SU-DHL-6 (cell line): ENCODE measurements around the gene NDUFS2.

Source experiments
- H2AFZ ChIP-seq: fragments of 200-600 bp; sonication (generic); 2 replicates; pipeline ENCODE4 v1.6.1; 2014; ENCODE audit warnings: low read depth, mild to moderate bottlenecking, moderate library complexity, mixed read lengths, antibody characterized with exemption, low read length; ENCODE audit not compliant: severe bottlenecking
- H3F3A ChIP-seq: fragments of 200-600 bp; shearing (Covaris generic); 2 replicates; pipeline ENCODE4 v1.6.0; 2016; ENCODE audit warnings: antibody characterized with exemption, mild to moderate bottlenecking; ENCODE audit not compliant: insufficient read depth
- H3K27ac ChIP-seq: fragments of 200-600 bp; sonication (generic); 2 replicates; pipeline ENCODE4 v1.5.1; 2016; ENCODE audit warnings: low read depth, mild to moderate bottlenecking, low read length, moderate library complexity, mixed read lengths
- H3K27me3 ChIP-seq: fragments of 200-600 bp; sonication (generic), shearing (Covaris generic); 2 replicates; pipeline ENCODE4 v1.6.0; 2014; ENCODE audit warnings: mild to moderate bottlenecking, low read length
- H3K36me3 ChIP-seq: fragments of 200-600 bp; sonication (generic); 2 replicates; pipeline ENCODE4 v1.6.1; 2014; ENCODE audit warnings: mild to moderate bottlenecking, low read length, mixed read lengths
- H3K4me2 ChIP-seq: fragments of 300-600, 200-600 bp; shearing (Covaris generic), sonication (generic); 2 replicates; pipeline ENCODE4 v1.6.0; 2014; ENCODE audit warnings: low read length, low read depth, mild to moderate bottlenecking; ENCODE audit not compliant: poor library complexity, severe bottlenecking
- H3K4me3 ChIP-seq: fragments of 200-600 bp; sonication (generic); 2 replicates; pipeline ENCODE4 v1.5.1; 2014; ENCODE audit warnings: antibody characterized with exemption, low read length, mild to moderate bottlenecking, mixed read lengths; ENCODE audit not compliant: insufficient read depth, poor library complexity, severe bottlenecking
- H3K79me2 ChIP-seq: fragments of 200-600 bp; sonication (generic); 2 replicates; pipeline ENCODE4 v1.6.1; 2014; ENCODE audit warnings: mild to moderate bottlenecking, low read length, moderate library complexity; ENCODE audit not compliant: insufficient read depth
- H3K9ac ChIP-seq: fragments of 200-600 bp; sonication (generic); 2 replicates; pipeline ENCODE4 v1.7.0; 2014; ENCODE audit warnings: mild to moderate bottlenecking, low read length
- H3K9me2 ChIP-seq: fragments of 200-600 bp; sonication (generic); replicated peaks from 2 replicates; pipeline ENCODE4 v1.6.1; 2014; ENCODE audit warnings: low read length; ENCODE audit not compliant: insufficient read depth
- H3K9me3 ChIP-seq: fragments of 200-600 bp; sonication (generic); 2 replicates; pipeline ENCODE4 v1.6.1; 2014; ENCODE audit warnings: low read length, mixed read lengths; ENCODE audit not compliant: insufficient read depth
- H4K20me1 ChIP-seq: fragments of 200-600 bp; sonication (generic); 2 replicates; pipeline ENCODE4 v1.6.1; 2014; ENCODE audit warnings: low read depth, mild to moderate bottlenecking, antibody characterized with exemption, low read length, moderate library complexity, mixed read lengths
- CTCF ChIP-seq: fragments of 200-600 bp; sonication (generic); IDR thresholded peaks from one replicate; pipeline ENCODE4 v1.5.1; 2017; ENCODE audit warnings: antibody characterized with exemption, mild to moderate bottlenecking, low read length, moderate library complexity; ENCODE audit not compliant: insufficient read depth, poor library complexity, severe bottlenecking
- EZH2phosphoT487 ChIP-seq: fragments of 200-600 bp; sonication (generic), shearing (Covaris generic); conservative IDR thresholded peaks from 2 replicates; pipeline ENCODE4 v1.6.1; 2018; ENCODE audit warnings: mild to moderate bottlenecking, antibody characterized with exemption, low read length, moderate library complexity, mixed read lengths

The NDUFS2 gene

GRCh38 chr1:161157867-161158266, 44.3 kb upstream of the NDUFS2 start:
- H3K79me2 ChIP-seq, result peaks cover 10% of the 10 kb centered on the region
- H3K9me2 ChIP-seq, result no peaks in the 10 kb centered on the region
- H3K36me3 ChIP-seq, result no peaks in the 10 kb centered on the region
- H3K9ac ChIP-seq, result no peak overlapping the region
- no peak overlapping the region for H3K4me3 ChIP-seq
- H4K20me1 ChIP-seq, result no peaks in the 10 kb centered on the region
- no peaks in the 10 kb centered on the region for H3K9me3 ChIP-seq
- H3K27ac ChIP-seq, result no peak overlapping the region
- H3K4me2 ChIP-seq, result no peak overlapping the region
- TF ChIP-seq EZH2phosphoT487 (no peak), CTCF (no peak)
- H3K27me3 ChIP-seq, result no peaks in the 10 kb centered on the region
- H3F3A ChIP-seq, result peaks cover 10% of the 10 kb centered on the region
- H2AFZ ChIP-seq, result no peak overlapping the region

- no peaks in the 10 kb centered on the region for H3K9me2 ChIP-seq
- H3K79me2 ChIP-seq, result peaks cover 10% of the 10 kb centered on the region
- no peaks in the 10 kb centered on the region for H4K20me1 ChIP-seq
- no peaks in the 10 kb centered on the region for H3K27me3 ChIP-seq
- H3K4me2 ChIP-seq, result peak overlapping the region; percentile 97
- no peak overlapping the region for H2AFZ ChIP-seq
- no peaks in the 10 kb centered on the region for H3K9me3 ChIP-seq
- peaks cover 10% of the 10 kb centered on the region for H3F3A ChIP-seq
- no peak for TF ChIP-seq EZH2phosphoT487
- TF ChIP-seq CTCF, result no peak
- H3K27ac ChIP-seq, result no peak overlapping the region
- H3K4me3 ChIP-seq, result peak overlapping the region; percentile 87
- peak overlapping the region; percentile 96 for H3K9ac ChIP-seq
- no peaks in the 10 kb centered on the region for H3K36me3 ChIP-seq
These were observed 43.7 kb upstream of the NDUFS2 start for GRCh38 chr1:161158316-161159010.

GRCh38 chr1:161159087-161159912, 42.9 kb upstream of the NDUFS2 start, which contains the start of gene USP21:
TSS of gene USP21 (plus strand) at chr1:161159500. CDS start at chr1:161160641, 1,141 bp downstream.
- peak within 1 kb of the TSS; percentile 96 for H3K9ac ChIP-seq
- H4K20me1 ChIP-seq, result no peaks in the 10 kb centered on the region
- H3F3A ChIP-seq, result peaks cover 10% of the 10 kb centered on the region; the same call in 1 of the 2 replicates
- H3K79me2 ChIP-seq, result peaks cover 8% of the 10 kb centered on the region
- no peaks in the 10 kb centered on the region for H3K9me3 ChIP-seq
- no peaks in the 10 kb centered on the region for H3K9me2 ChIP-seq
- no peaks in the 10 kb centered on the region for H3K27me3 ChIP-seq
- H3K4me3 ChIP-seq, result peak within 1 kb of the TSS; percentile 87
- peak within 1 kb of the TSS; percentile 97 for H3K4me2 ChIP-seq
- peak within 1 kb of the TSS; percentile 96 for H2AFZ ChIP-seq
- no peak for TF ChIP-seq CTCF
- TF ChIP-seq EZH2phosphoT487, result no peak
- H3K27ac ChIP-seq, result peak within 1 kb of the TSS; percentile 59
- no peaks in the 10 kb centered on the region for H3K36me3 ChIP-seq
